HG03066 (cell line): Measurements from ENCODE around the gene PPP1R16B.
A peak's percentile ranks its signal among the peaks of the same experiment; 100 is the strongest.

Source experiments
- ATAC-seq: cut with Tn5 transposase; IDR thresholded peaks from one replicate; pipeline ENCODE4 v1.9.1; 2021; ENCODE audit warnings: low read depth; ENCODE audit not compliant: unreplicated experiment

PPP1R16B gene

GRCh38 chr20:38872491-38873049 lies 67.1 kb downstream of the PPP1R16B start:
- ATAC-seq, result peak; percentile 0

DNA sequence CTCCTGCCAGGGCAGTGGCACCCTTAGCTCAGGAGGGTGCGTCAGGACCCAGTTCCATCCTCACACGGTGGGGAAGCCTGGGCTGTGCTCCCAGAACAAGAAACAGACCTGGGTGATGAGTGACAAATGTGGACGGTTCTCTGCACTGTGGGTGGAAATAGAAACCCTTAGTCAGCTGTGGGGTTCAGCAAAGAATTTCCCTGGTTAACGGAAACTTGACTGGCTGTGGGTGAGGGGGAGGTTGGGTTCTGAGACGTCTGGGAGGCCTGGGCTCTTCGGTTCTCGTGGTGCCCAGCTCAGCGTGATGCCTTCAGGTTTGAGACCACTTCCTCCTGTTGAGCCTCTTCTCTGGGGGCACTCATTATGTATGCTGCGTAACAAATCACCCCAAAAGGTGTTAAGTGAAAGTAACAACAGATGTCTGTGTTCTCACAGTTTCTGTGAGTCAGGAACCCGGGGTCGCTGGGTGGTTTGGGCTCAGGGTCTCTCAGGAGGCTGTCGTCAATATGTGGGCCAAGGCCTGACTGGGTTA lies 67.6 kb downstream of the PPP1R16B start:
- peak; percentile 53 for ATAC-seq

DNA sequence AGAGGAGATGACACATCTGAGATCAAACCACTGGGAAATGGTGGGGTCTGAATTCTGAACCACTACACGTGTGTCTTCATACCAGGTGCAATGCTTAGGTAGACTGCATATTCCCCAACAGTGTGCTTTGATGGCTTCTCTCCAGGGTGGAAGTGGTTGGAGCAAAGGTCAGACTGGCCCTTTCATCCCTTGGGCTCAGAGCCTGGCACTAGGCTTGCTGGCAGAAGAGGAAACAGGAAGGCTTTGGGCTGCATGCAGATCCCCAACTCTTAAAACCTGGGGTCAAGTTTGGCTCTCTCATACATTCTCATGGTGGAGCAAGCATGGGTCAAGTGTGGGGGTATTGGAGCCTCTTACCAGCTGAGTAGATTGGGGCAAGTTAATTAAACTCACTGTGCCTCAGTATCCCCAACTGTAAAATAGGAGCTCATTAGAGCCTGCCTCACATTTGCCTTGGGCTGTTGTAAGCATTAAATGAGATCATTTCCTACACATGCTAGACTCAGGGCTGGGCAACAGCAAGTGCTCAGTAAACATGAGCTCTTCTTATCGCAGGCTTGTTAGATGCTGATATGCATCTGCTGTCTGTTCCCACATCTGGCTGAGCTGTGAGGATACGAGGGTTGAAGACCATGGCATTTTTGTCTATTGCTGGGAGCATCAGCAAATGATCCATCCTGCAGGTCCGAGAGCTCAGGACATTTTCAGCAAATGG lies 69.1 kb downstream of the PPP1R16B start:
- ATAC-seq, result no peak

- ATAC-seq, result peak; percentile 59
Measured at GRCh38 chr20:38875175-38875993, 69.9 kb downstream of the PPP1R16B start.

- ATAC-seq, result no peak
Measured at GRCh38 chr20:38877483-38877882, 72.0 kb downstream of the PPP1R16B start.

GRCh38 chr20:38878866-38879265 lies 73.4 kb downstream of the PPP1R16B start:
- no peak for ATAC-seq

DNA sequence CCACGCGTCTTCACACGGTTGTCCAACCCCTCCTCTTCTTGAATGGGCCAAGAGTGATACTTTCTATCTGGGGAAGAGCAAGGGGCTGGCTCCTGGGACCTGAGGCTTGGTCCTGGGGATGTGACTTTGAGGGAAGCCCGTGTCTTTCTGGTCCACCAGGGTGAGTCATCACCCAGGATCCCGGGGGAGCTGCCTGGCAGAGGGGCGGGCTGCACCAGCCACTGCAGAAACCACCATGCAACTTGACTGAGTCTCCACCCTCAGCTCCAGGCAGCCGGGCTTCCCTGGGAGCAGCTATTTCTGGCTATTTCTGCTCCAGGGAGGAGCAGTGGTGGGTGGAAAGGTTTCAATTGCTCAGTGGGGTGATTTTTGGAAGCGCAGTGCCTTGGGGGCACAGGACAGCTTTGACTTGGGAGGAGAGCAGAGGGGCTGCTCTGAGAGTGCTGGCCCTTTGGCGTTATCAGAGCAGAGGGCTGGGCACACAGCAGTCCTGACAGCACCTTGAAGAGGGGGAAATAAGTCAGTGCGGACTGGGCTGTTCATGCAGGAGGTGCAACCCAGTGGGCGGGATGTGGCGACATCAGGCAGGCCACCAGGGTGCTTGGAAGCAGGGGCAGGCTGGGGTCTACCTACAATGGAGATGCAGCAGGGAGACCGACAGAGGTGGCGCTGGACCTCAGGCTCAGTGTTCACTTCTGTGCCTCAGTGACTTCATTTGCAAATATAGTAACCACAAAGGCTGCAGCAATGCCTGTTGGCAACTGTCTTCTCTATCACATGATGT lies 75.6 kb downstream of the PPP1R16B start:
- no peak for ATAC-seq

- no peak for ATAC-seq
Measured at GRCh38 chr20:38881806-38882440, 76.4 kb downstream of the PPP1R16B start.

- ATAC-seq, result no peak
Measured at GRCh38 chr20:38882600-38882999, 77.1 kb downstream of the PPP1R16B start.

DNA sequence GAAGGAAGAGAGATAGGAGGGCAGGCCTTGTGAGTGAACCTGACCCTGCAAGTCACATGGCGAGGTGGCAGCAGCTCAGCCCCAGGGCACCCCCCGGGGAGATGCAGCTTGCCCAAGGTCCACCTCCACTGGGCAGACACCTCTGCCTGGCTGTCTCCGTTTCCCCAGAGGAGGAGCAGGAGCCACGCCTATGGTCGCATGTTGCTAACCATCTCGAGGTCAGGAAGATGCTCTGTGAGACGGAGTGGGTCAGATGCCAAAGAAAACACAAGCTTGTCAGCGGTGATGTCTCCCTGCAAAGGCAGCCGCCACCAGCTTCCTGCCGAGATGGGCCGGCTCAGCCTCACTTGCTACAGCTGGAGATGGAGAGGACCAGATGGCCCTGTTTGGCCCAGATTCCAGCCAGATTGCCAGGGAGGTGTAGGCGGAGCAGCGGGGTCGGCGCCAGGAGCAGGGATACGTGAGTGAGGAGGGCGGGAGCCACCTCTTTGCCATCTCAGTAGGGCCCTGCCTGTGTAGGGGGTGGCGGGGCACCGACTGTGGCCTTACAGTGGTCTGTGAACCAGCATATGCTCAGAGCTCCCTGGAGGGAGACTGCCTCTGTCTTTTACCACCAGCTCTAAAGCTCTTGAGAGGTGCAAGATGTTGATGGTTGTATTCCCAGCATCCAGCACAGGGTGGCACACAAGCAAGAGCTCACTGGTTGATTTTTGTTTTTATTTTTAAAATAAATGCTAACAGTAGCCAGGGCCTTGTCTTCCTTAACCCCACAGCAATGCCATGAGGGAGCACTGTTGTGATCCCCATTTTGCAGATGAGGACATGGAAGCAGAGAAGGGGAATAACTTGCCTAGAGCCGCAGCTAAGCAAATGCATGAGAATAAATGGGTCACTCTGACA lies 77.8 kb downstream of the PPP1R16B start:
- no peak for ATAC-seq

DNA sequence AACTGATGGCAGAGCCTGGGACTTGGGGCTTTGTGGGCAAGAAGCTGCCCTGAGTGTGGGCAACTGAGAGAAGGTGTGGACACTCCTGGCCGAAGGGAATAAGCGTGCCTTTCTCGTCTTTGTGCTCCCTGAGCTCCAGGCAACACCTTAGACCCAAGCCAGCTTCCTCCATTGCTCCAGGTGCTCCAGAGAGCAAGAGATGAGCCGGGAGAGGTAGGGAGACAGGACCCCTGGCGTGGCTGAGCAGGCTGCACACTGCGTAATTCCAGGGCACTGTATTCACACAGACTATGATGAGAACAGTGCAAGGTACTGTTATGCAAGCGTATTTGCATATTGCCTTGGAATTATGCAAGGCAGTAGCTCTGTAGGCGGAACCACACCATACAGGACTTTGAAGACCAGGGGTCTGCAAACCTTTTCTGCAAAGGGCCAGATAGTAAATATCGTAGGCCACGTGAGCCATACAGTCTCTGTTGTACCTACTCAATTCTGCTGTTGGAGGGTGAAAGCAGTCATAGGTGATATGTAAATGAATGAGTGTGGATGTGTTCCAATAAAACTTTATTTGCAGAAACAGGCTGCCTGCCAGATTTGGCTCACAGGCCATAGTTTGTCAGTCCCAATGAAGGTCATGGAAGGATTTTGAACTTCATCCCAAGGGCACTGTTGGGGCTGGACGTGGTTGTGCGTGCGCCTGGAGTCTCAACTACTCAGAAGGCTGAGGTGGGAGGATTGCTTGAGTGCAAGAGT lies 78.7 kb downstream of the PPP1R16B start:
- ATAC-seq, result no peak

- no peak for ATAC-seq
Measured at GRCh38 chr20:38885357-38885756, 79.9 kb downstream of the PPP1R16B start.

- no peak for ATAC-seq
Measured at GRCh38 chr20:38888059-38888831, 82.7 kb downstream of the PPP1R16B start.

DNA sequence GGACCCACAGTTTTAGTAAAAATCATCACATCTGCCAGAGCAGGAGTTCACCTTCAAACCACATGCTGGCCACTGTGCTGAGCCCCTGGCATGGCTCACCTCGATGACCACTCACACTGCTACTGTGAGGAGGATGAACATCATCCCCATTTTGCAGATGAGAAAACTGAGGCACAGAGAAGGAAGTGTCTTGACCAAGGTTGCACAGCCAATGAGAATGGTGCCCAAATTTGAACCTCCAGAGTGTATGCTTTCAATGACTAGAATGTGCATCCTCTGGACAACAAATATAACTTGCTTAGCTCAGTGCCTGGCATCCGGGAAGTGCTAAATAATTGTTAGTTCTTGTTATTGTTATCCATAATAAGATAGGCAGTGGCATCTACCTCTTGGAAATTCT lies 83.6 kb downstream of the PPP1R16B start:
- ATAC-seq, result no peak

GRCh38 chr20:38889792-38890496 lies 84.4 kb downstream of the PPP1R16B start:
- no peak for ATAC-seq

GRCh38 chr20:38890497-38890818 lies 85.0 kb downstream of the PPP1R16B start:
- ATAC-seq, result no peak
